HL-60/S4 (cell line): ENCODE results near the gene ATG9B.

Source experiments
- in situ Hi-C: fragments of 300-500 bp; cut with MboI; formaldehyde crosslinking; loops from 2 replicates; pipeline ENCODE4 v1.14.3; 2022; ENCODE audit warnings: low sequenced_read_pairs

Gene ATG9B

GRCh38 chr7:151006590-151007300 is 17.5 kb downstream of the ATG9B start:
- in situ Hi-C loops: no loop called here

- in situ Hi-C loops: no loop called here
Observed at GRCh38 chr7:151005566-151005965, 18.7 kb downstream of the ATG9B start.

DNA sequence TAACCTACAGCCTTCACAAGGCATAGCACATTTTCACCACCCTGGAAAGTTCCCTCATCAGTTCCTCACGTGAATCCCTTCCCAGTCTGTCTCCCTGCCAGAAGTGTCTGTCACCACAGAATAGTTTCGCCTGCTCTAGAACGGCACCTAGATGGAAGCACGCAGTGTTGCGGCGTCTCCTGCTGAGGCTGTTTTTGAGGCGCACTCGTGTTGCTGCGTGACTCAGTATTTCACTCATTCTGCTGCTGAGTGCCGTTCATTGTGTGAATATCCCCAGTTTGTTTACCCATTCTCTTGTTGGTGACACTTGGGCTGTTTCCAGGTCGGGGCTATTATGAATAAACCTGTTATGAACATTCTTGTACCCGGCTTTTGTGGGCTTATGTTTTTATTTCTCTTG is 20.7 kb downstream of the ATG9B start:
- in situ Hi-C loops: no loop called here

- in situ Hi-C loops: no loop called here
Observed at GRCh38 chr7:151001546-151001945, 22.7 kb downstream of the ATG9B start.

- in situ Hi-C loops: no loop called here
Observed at GRCh38 chr7:151000897-151001495, 23.3 kb downstream of the ATG9B start.

DNA sequence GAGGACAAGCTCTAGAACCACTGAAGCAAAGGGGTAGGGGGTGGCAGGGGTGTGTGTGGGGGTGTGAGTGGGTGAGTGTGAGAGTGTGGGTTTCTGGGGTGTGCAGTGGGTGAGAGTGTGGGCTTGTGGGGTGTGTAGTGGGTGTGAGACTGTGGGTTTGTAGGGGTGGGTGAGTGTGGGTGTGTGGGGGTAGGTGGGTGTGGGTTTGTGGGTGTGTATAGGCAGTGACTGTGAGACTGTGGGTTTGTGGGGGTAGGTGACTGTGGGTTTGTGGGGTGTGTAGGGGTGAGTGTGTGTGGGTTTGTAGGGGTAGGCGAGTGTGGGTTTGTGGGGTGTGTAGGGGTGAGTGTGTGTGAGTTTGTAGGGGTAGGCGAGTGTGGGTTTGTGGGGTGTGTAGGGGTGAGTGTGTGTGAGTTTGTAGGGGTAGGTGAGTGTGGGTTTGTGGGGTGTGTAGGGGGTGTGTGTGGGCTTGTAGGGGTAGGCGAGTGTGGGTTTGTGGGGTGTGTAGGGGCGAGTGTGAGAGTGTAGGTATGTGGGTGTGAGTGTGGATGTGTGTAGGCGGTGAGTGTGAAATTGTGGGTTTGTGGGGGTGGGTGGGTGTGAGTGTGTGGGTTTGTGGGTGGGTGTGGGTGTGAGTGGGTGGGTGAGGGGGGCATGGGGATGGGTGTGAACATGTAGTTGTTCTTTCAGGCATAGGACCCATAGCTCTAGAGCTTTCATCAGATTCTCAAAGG is 24.6 kb downstream of the ATG9B start:
- in situ Hi-C loops: no loop called here

GRCh38 chr7:150999001-150999400 is 25.3 kb downstream of the ATG9B start:
- in situ Hi-C loops: no loop called here

DNA sequence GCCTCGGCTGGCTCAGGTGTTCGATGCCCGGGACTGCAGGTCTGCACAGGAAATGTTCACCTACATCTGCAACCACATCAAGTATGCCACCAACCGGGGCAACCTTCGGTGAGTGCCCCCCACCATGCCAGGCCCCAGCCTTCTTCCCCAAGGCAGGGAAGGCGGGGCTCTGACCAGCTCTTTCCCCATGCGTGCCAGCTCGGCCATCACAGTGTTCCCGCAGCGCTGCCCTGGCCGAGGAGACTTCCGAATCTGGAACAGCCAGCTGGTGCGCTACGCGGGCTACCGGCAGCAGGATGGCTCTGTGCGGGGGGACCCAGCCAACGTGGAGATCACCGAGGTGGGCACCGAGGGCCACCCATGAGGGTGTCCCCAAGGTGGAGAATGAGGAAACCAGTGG is 26.0 kb downstream of the ATG9B start:
- in situ Hi-C loops: no loop called here

DNA sequence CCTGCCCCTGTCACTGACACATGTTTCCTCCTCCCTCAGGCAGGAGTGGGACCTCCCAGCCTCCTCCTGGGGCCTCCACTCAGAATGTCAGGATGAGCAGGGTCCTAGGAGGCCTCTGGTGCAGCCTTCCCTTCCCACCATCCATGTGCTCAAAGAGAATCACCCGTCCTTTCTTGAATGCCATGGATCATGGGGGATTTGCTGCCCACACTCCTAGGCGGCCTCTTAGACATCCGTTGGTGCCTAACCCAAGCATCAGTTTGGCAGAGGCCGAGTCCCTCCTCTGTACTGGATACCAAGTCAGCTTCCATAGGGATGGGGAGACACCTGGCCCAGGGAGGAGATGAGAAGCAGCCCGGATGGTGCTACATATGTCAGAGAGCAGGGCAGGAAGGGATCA is 26.5 kb downstream of the ATG9B start:
- in situ Hi-C loops: no loop called here

- in situ Hi-C loops: no loop called here
Observed at GRCh38 chr7:150997075-150997511, 27.2 kb downstream of the ATG9B start.

DNA sequence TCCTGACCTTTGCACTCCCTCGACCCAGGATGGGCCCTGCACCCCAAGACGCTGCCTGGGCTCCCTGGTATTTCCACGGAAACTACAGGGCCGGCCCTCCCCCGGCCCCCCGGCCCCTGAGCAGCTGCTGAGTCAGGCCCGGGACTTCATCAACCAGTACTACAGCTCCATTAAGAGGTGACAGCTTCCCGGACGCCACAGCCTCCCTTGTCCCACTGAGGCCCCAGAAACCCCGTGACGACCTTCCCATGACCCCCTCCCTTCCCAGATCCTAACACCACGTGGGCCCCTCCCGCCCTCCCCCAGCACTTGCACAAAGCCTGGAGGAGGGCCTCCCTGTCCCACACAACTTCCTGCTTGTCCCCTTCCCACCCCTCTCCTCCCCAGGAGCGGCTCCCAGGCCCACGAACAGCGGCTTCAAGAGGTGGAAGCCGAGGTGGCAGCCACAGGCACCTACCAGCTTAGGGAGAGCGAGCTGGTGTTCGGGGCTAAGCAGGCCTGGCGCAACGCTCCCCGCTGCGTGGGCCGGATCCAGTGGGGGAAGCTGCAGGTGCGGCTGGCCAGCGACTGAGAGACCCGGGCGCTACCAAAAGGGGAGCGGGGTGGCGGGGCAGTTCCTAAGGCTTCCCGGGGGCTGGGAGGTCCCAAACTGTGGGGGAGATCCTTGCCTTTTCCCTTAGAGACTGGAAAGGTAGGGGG is 27.8 kb downstream of the ATG9B start:
- in situ Hi-C loops: no loop called here

- in situ Hi-C loops: no loop called here
Observed at GRCh38 chr7:150994838-150995510, 29.3 kb downstream of the ATG9B start.

- in situ Hi-C loops: no loop called here
Observed at GRCh38 chr7:150994141-150994837, 30.0 kb downstream of the ATG9B start.

DNA sequence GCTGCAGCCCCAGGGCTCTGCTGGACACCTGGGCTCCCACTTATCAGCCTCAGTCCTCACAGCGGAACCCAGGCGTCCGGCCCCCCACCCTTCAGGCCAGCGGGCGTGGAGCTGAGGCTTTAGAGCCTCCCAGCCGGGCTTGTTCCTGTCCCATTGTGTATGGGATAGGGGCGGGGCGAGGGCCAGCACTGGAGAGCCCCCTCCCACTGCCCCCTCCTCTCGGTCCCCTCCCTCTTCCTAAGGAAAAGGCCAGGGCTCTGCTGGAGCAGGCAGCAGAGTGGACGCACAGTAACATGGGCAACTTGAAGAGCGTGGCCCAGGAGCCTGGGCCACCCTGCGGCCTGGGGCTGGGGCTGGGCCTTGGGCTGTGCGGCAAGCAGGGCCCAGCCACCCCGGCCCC is 30.8 kb downstream of the ATG9B start:
- in situ Hi-C loops: no loop called here

- in situ Hi-C loops: no loop called here
Observed at GRCh38 chr7:150992833-150993302, 31.4 kb downstream of the ATG9B start.

- in situ Hi-C loops: no loop called here
Observed at GRCh38 chr7:150992051-150992640, 32.1 kb downstream of the ATG9B start.

DNA sequence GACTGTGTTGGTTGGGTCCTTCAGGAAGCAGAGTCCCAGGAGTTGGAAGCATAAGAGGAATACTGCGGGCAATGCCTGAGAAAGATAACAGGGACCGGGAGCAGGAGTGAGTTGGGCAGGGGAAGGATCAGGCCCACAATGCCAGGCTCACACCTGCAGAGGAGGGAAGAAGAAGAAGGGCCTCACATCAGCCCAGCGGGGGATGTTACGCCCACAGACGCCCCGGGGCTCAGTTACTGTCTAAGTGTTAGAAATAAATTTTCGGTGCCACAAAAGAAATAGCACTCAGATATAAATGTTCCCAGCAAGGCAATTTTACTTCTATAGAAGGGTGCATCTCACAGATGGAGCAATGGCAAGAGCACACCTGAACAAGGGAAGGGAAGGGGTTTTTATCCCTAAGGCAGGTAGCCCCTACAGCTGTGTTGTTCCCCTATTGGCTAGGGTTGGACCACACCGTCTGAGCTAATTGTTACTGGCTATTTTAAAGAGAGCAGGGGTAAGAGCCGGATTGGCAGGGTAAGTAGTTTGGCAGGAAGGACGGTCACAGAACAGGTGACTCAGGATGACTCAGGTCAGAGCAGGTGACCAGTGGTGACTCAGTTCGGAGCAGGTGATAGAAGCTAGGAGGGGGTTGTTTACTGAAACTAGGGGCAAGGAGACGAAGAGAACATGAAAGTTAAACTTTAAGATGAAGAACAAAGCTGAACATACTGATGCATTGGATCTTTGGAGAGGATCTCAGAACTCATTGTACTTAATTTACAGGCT is 33.7 kb downstream of the ATG9B start, which contains the start of gene NOS3:
TSS of gene NOS3 (plus strand) at position 602 of the 771 bp plus-strand sequence. CDS start 2,787 bp downstream, outside the sequence.
- in situ Hi-C loops: no loop called here

DNA sequence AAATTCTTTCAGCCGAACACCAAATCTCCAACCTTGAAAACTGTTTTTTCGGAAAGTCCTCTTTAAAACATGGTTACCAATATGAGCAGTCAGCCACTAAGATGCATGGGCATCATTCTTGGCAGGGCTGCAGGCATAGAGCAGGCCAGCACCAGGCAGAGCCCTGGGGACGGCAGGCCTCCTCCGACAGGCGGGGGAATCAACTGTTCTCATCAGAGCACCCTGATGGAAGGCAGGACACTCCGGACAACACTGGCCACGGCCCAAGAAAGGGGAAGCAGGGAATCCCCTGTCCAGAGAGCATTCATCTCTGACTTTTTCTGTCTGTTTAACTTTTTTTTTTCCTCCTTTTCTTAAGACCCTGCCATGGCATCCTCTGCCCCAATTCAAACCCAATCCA is 34.8 kb downstream of the ATG9B start:
- in situ Hi-C loops: loop anchor here (10.0 kb wide), 2 partner anchors 85 to 205 kb away; no protein-coding TSS in a partner anchor
